ENCODE measurements around the gene OR5D18. TPM values are rescaled to one million over a fixed set of nuclear protein-coding genes. Genes with fewer than 3 reads are reported as not detected.

Gene OR5D18
- not detected in 5 replicates for total RNA-seq (2022; extraction: Qiagen RNA extraction; ENCODE audit: low read depth)

GRCh38 chr11:55819330-55819729 lies at the start of gene OR5D18:
Gene OR5D18 (plus strand): TSS chr11:55819630. CDS start chr11:55819630, 0 bp downstream.

GRCh38 chr11:55773138-55773537 lies 46.3 kb upstream of the OR5D18 start, which contains the start of gene OR5D13:
Gene OR5D13 (plus strand): TSS chr11:55773438. CDS start chr11:55773438, 0 bp downstream.

GRCh38 chr11:55795256-55795655 lies 24.2 kb upstream of the OR5D18 start, which contains the start of gene OR5D14:
Gene OR5D14 (plus strand): TSS chr11:55795556. CDS start chr11:55795556, 0 bp downstream.

GRCh38 chr11:55811067-55811466 lies 8.4 kb upstream of the OR5D18 start, which contains the start of gene OR5L1:
Gene OR5L1 (plus strand): TSS chr11:55811367. CDS start chr11:55811467, 100 bp downstream.

GRCh38 chr11:55826919-55827318 lies 7.5 kb downstream of the OR5D18 start, which contains the start of gene OR5L2:
Gene OR5L2 (plus strand): TSS chr11:55827219. CDS start chr11:55827219, 0 bp downstream.

GRCh38 chr11:55838452-55838851 lies 19.0 kb downstream of the OR5D18 start, which contains the start of gene OR5D16:
Gene OR5D16 (plus strand): TSS chr11:55838752. CDS start chr11:55838752, 0 bp downstream.

Other genes with a start within 250 kb of the OR5D18 start
- gene OR4C16, start 247.5 kb upstream of the OR5D18 start, total RNA-seq (2022; extraction: Qiagen RNA extraction; ENCODE audit: low read depth) = not detected in 5 replicates
- gene OR4C11, start 212.0 kb upstream of the OR5D18 start, total RNA-seq (2022; extraction: Qiagen RNA extraction; ENCODE audit: low read depth) = not detected in 5 replicates
- not detected in 5 replicates for gene OR4P4, start 184.5 kb upstream of the OR5D18 start, total RNA-seq (2022; extraction: Qiagen RNA extraction; ENCODE audit: low read depth)
- not detected in 5 replicates for gene OR4S2, start 171.3 kb upstream of the OR5D18 start, total RNA-seq (2022; extraction: Qiagen RNA extraction; ENCODE audit: low read depth)
- gene OR4C6, start 157.4 kb upstream of the OR5D18 start, total RNA-seq (2022; extraction: Qiagen RNA extraction; ENCODE audit: low read depth) = not detected in 5 replicates
- not detected in 5 replicates for gene OR5D13, start 46.2 kb upstream of the OR5D18 start, total RNA-seq (2022; extraction: Qiagen RNA extraction; ENCODE audit: low read depth)
- not detected in 5 replicates for gene OR5D14, start 24.1 kb upstream of the OR5D18 start, total RNA-seq (2022; extraction: Qiagen RNA extraction; ENCODE audit: low read depth)
- not detected in 5 replicates for gene OR5L1, start 8.3 kb upstream of the OR5D18 start, total RNA-seq (2022; extraction: Qiagen RNA extraction; ENCODE audit: low read depth)
- not detected in 5 replicates for gene OR5L2, start 7.6 kb downstream of the OR5D18 start, total RNA-seq (2022; extraction: Qiagen RNA extraction; ENCODE audit: low read depth)
- not detected in 5 replicates for gene OR5D16, start 19.1 kb downstream of the OR5D18 start, total RNA-seq (2022; extraction: Qiagen RNA extraction; ENCODE audit: low read depth)
- not detected in 5 replicates for gene TRIM51, start 63.7 kb downstream of the OR5D18 start, total RNA-seq (2022; extraction: Qiagen RNA extraction; ENCODE audit: low read depth)
- not detected in 5 replicates for gene OR5W2, start 95.0 kb downstream of the OR5D18 start, total RNA-seq (2022; extraction: Qiagen RNA extraction; ENCODE audit: low read depth)
- not detected in 5 replicates for gene OR5I1, start 116.8 kb downstream of the OR5D18 start, total RNA-seq (2022; extraction: Qiagen RNA extraction; ENCODE audit: low read depth)
- gene OR10AG1, start 150.3 kb downstream of the OR5D18 start, total RNA-seq (2022; extraction: Qiagen RNA extraction; ENCODE audit: low read depth) = not detected in 5 replicates
- gene OR5F1, start 175.0 kb downstream of the OR5D18 start, total RNA-seq (2022; extraction: Qiagen RNA extraction; ENCODE audit: low read depth) = not detected in 5 replicates
- gene OR5AS1, start 208.0 kb downstream of the OR5D18 start, total RNA-seq (2022; extraction: Qiagen RNA extraction; ENCODE audit: low read depth) = not detected in 5 replicates